PFSK-1 (cell line): ENCODE data around the gene TOP1.

Source experiments
- FOXP2 ChIP-seq: optimal IDR thresholded peaks from 2 replicates; pipeline ENCODE3; 2011; ENCODE audit warnings: borderline replicate concordance, control low read depth, inconsistent platforms; ENCODE audit not compliant: insufficient read depth; ENCODE audit errors: extremely low read length, extremely low read depth
- POLR2AphosphoS5 ChIP-seq: IDR thresholded peaks from 2 replicates; pipeline ENCODE4 v1.6.1; 2012; ENCODE audit warnings: low read depth, mild to moderate bottlenecking, control low read depth, low read length, moderate library complexity
- SIN3A ChIP-seq: IDR thresholded peaks from 2 replicates; pipeline ENCODE4 v1.6.1; 2012; ENCODE audit warnings: mild to moderate bottlenecking, low read length, moderate library complexity, borderline replicate concordance; ENCODE audit not compliant: insufficient read depth
- TAF1 ChIP-seq: IDR thresholded peaks from 2 replicates; pipeline ENCODE4 v1.6.1; 2012; ENCODE audit warnings: low read length, control low read depth, borderline replicate concordance; ENCODE audit not compliant: insufficient read depth
- TF ChIP-seq, protein P1 (sequence below), 2 experiments: IDR thresholded peaks; 2 replicates each; pipeline versions ENCODE4 v1.6.1 to v1.8.0; 2011 to 2012; ENCODE audit warnings: low read depth in 2 of 2, low read length in 2 of 2, control low read depth in 1 of 2, inconsistent platforms in 1 of 2, mild to moderate bottlenecking in 1 of 2, moderate library complexity in 1 of 2; ENCODE audit not compliant: insufficient read depth in 1 of 2

Gene TOP1

DNA sequence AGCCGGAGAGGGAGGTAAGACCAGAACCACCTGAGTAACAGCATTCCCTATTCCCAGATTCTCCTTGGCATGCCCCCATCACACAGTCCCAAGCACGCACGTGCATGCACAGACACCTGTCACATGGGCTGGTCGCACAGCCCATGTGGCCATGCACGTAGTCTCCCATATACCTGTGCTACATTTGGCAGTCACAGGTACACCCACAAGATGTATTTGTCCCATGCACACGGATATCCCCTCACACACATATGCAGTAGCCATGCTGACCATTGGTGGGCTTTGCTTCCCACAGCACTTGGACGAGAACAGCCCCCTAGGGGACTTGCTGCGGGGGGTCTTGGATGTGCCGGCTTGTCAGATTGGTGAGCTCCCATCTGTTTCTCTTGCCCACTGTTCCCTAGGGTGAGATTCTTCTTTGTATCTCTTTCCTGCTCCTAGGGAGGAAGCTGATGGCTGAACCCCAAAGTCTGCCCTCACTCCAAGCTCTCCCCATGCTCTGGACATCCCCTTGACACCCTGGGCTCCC is 140.6 kb downstream of the TOP1 start:
- TF ChIP-seq, protein P1, sequence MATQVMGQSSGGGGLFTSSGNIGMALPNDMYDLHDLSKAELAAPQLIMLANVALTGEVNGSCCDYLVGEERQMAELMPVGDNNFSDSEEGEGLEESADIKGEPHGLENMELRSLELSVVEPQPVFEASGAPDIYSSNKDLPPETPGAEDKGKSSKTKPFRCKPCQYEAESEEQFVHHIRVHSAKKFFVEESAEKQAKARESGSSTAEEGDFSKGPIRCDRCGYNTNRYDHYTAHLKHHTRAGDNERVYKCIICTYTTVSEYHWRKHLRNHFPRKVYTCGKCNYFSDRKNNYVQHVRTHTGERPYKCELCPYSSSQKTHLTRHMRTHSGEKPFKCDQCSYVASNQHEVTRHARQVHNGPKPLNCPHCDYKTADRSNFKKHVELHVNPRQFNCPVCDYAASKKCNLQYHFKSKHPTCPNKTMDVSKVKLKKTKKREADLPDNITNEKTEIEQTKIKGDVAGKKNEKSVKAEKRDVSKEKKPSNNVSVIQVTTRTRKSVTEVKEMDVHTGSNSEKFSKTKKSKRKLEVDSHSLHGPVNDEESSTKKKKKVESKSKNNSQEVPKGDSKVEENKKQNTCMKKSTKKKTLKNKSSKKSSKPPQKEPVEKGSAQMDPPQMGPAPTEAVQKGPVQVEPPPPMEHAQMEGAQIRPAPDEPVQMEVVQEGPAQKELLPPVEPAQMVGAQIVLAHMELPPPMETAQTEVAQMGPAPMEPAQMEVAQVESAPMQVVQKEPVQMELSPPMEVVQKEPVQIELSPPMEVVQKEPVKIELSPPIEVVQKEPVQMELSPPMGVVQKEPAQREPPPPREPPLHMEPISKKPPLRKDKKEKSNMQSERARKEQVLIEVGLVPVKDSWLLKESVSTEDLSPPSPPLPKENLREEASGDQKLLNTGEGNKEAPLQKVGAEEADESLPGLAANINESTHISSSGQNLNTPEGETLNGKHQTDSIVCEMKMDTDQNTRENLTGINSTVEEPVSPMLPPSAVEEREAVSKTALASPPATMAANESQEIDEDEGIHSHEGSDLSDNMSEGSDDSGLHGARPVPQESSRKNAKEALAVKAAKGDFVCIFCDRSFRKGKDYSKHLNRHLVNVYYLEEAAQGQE (IDR thresholded peaks at IDR 0.05; ENCODE audit: insufficient read depth in 1 of 2, low read depth in 2 of 2, low read length in 2 of 2): no peak
- TF ChIP-seq POLR2AphosphoS5 (no peak), SIN3A (no peak), TAF1 (no peak), FOXP2 (no peak)

DNA sequence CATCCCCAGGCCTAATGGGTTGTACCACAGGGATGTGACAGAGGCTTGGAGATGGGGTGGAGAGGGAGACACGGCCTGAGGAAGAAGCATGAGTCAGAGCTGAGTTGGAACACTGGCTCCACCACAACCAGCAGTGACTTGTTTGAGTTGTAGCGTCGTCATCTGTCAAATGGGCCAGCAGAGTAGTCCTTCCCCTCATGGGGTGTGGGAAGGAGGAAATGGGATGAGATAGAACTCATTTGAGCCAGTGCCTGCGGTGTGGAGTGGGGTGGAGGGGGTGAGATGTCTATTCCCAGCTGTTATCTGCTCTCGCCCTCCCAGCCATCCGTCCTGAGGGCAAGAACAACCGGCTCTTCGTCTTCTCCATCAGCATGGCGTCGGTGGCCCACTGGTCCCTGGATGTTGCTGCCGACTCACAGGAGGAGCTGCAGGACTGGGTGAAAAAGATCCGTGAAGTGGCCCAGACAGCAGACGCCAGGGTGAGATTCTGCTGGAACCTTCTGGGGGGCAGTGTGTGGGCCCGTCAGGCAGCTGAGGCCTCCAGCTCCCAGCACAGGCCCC is 141.2 kb downstream of the TOP1 start:
- TF ChIP-seq SIN3A: no peak
- TF ChIP-seq FOXP2: no peak
- no peak for TF ChIP-seq POLR2AphosphoS5
- TF ChIP-seq, protein P1 (IDR thresholded peaks at IDR 0.05; ENCODE audit: insufficient read depth in 1 of 2, low read depth in 2 of 2, low read length in 2 of 2): no peak
- no peak for TF ChIP-seq TAF1

DNA sequence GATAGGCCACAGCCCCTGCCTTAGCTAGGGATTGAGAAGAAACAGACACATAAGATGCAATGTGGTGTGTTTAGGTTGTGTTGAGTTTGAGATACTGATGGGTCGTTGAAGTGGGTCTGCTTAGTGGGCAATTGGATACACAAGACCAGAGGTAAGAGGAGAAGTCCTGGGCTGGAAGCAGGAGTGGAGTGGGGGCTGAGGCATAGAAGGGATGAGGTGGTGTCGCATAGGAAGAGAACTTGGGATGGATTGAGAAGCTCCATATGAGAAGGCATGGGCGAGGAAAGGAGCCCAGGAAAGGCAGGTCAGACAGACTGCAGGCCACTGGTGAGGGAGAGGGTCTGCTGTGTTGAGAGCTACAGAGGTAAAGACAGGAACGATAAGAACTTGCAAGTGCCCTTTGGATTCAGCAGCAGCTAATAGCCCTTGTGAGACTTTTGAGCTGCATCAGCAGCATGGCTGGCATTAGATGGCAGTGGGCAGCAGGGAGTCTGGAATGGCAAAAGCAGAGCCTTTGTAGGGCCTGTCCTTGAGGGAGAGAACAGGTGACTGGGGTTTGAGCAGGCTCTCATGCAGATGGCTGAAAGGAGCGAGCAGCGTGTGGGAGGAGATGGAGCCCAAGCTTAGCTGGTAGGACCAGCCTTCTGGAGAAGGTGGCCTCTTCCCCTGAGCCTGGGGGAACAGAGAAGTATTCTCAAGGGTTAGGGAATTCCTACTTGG is 141.9 kb downstream of the TOP1 start:
- TF ChIP-seq TAF1 (no peak), SIN3A (no peak), POLR2AphosphoS5 (no peak), FOXP2 (no peak)
- TF ChIP-seq, protein P1 (IDR thresholded peaks at IDR 0.05; ENCODE audit: insufficient read depth in 1 of 2, low read depth in 2 of 2, low read length in 2 of 2): no peak

DNA sequence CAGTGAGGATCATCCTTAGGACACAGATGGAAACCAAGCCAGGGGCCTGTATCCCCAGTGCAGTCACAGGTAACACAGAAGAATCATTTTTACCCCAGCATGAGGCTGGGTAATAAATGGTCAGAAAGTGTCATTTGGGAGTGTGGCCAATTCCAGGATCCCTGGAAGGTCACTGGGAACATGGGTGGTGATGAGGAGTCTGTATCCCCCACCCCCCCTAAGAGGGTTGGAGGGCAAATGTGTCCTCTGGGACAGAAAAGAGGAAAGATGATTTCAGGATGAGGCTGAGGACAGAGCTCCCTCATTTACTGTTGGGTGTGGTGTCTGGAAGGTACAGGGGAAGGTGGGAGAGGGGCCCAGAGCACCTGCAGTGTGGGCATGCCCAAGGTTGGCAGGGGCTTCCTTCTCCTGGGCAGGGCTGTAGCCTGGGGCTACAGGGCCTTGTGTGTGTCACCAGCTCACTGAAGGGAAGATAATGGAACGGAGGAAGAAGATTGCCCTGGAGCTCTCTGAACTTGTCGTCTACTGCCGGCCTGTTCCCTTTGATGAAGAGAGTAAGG is 143.2 kb downstream of the TOP1 start:
- TF ChIP-seq SIN3A: no peak
- TF ChIP-seq FOXP2: no peak
- TF ChIP-seq, protein P1 (IDR thresholded peaks at IDR 0.05; ENCODE audit: insufficient read depth in 1 of 2, low read depth in 2 of 2, low read length in 2 of 2): no peak
- TF ChIP-seq POLR2AphosphoS5: no peak
- no peak for TF ChIP-seq TAF1
